ENCODE results near the gene LGSN. TPM values are rescaled to one million over a fixed set of nuclear protein-coding genes. Genes with fewer than 3 reads are reported as not detected.

Gene LGSN
- total and polyA plus RNA-seq, 2 of the 13 experiments (the other 11 are each of a cell fraction or from before 2014, with no cell fraction given), result 0.13 to 0.63 TPM

DNA sequence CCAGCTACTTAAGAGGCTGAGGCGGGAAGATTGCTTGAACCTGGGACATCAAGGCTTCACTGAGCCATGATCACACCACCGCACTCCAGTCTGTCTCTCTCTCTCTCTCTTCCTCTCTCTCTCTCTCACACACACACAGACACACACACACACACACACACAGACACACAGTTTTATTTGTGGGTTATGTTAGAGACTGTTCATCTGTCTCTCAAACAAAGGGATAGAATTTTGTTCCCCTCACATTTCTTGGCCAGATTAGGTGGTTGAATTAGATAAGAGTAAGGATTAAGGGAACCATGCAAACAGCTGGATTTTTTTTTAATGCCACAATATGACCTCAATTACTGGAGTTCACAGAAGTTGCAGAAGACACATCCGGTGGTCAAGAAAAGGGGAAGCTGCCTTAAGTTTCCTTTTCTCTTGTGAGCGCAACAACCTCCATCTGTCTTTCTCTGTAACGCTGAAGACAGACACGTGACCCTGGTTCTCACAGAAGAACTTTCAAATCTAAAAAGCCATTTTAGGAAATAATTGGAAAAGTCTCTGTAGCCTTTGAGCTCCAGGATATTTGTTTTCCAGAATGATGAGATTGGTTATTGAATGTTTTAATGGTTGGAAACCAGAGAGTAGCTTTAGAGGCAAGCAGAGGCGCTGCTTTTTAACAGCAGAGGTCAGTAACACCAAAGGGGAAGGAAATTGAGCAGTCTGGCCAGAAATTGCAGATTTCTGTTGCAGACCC is 32.9 kb upstream of the LGSN start (continued):
- TF ChIP-seq, protein P1, sequence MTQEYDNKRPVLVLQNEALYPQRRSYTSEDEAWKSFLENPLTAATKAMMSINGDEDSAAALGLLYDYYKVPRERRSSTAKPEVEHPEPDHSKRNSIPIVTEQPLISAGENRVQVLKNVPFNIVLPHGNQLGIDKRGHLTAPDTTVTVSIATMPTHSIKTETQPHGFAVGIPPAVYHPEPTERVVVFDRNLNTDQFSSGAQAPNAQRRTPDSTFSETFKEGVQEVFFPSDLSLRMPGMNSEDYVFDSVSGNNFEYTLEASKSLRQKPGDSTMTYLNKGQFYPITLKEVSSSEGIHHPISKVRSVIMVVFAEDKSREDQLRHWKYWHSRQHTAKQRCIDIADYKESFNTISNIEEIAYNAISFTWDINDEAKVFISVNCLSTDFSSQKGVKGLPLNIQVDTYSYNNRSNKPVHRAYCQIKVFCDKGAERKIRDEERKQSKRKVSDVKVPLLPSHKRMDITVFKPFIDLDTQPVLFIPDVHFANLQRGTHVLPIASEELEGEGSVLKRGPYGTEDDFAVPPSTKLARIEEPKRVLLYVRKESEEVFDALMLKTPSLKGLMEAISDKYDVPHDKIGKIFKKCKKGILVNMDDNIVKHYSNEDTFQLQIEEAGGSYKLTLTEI (CRISPR knock-in tag; conservative IDR thresholded peaks at IDR 0.05), result no peak
- TF ChIP-seq, protein P2, sequence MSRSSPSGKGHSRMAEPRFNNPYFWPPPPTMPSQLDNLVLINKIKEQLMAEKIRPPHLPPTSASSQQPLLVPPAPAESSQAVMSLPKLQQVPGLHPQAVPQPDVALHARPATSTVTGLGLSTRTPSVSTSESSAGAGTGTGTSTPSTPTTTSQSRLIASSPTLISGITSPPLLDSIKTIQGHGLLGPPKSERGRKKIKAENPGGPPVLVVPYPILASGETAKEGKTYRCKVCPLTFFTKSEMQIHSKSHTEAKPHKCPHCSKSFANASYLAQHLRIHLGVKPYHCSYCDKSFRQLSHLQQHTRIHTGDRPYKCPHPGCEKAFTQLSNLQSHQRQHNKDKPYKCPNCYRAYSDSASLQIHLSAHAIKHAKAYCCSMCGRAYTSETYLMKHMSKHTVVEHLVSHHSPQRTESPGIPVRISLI (CRISPR knock-in tag; IDR thresholded peaks at IDR 0.05; ENCODE audit: borderline replicate concordance), result peak; percentile 47; the same call in 1 of the 2 replicates
- TF ChIP-seq NR2F2 (IDR thresholded peaks at IDR 0.05; ENCODE audit: borderline replicate concordance, low read depth) (peak; percentile 58; the same call in 1 of the 2 replicates), MED8 (CRISPR knock-in tag; IDR thresholded peaks at IDR 0.05; ENCODE audit: insufficient replicate concordance) (no peak), HOXA5 (CRISPR knock-in tag; IDR thresholded peaks at IDR 0.05) (peak; percentile 62; the same call in 1 of the 2 replicates), SUZ12 (IDR thresholded peaks at IDR 0.05; ENCODE audit: low read depth, low read length) (no peak), ZNF841 (CRISPR knock-in tag; IDR thresholded peaks at IDR 0.05; ENCODE audit: borderline replicate concordance) (no peak), ATF7 (IDR thresholded peaks at IDR 0.05) (no peak), ATF7 (CRISPR knock-in tag; IDR thresholded peaks at IDR 0.05) (no peak), ZNF567 (CRISPR knock-in tag; IDR thresholded peaks at IDR 0.05; ENCODE audit: borderline replicate concordance) (no peak), ZNF317 (CRISPR knock-in tag; IDR thresholded peaks at IDR 0.05) (no peak), CEBPB (IDR thresholded peaks at IDR 0.05; ENCODE audit: borderline replicate concordance, low read depth, low read length) (peak; percentile 1; the same call in 1 of the 2 replicates), EHMT2 (IDR thresholded peaks at IDR 0.05; ENCODE audit: borderline replicate concordance, low read depth, low read length) (no peak), ZNF546 (CRISPR knock-in tag; conservative IDR thresholded peaks at IDR 0.05) (no peak), ZSCAN25 (CRISPR knock-in tag; IDR thresholded peaks at IDR 0.05) (no peak), ETV6 (CRISPR knock-in tag; conservative IDR thresholded peaks at IDR 0.05) (no peak; the same call in 1 of the 2 replicates), ZNF251 (CRISPR knock-in tag; IDR thresholded peaks at IDR 0.05) (no peak)
- TF ChIP-seq, protein P3, sequence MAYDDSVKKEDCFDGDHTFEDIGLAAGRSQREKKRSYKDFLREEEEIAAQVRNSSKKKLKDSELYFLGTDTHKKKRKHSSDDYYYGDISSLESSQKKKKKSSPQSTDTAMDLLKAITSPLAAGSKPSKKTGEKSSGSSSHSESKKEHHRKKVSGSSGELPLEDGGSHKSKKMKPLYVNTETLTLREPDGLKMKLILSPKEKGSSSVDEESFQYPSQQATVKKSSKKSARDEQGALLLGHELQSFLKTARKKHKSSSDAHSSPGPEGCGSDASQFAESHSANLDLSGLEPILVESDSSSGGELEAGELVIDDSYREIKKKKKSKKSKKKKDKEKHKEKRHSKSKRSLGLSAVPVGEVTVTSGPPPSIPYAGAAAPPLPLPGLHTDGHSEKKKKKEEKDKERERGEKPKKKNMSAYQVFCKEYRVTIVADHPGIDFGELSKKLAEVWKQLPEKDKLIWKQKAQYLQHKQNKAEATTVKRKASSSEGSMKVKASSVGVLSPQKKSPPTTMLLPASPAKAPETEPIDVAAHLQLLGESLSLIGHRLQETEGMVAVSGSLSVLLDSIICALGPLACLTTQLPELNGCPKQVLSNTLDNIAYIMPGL (CRISPR knock-in tag; IDR thresholded peaks at IDR 0.05; ENCODE audit: borderline replicate concordance in 1 of 2, low read depth in 1 of 2), result peak; percentile 67 to 89; a peak in 3 of 4 replicates
- TF ChIP-seq, protein P4, sequence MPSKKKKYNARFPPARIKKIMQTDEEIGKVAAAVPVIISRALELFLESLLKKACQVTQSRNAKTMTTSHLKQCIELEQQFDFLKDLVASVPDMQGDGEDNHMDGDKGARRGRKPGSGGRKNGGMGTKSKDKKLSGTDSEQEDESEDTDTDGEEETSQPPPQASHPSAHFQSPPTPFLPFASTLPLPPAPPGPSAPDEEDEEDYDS (CRISPR knock-in tag; IDR thresholded peaks at IDR 0.05), result peak; percentile 49; the same call in 1 of the 2 replicates
- TF ChIP-seq, protein P5, sequence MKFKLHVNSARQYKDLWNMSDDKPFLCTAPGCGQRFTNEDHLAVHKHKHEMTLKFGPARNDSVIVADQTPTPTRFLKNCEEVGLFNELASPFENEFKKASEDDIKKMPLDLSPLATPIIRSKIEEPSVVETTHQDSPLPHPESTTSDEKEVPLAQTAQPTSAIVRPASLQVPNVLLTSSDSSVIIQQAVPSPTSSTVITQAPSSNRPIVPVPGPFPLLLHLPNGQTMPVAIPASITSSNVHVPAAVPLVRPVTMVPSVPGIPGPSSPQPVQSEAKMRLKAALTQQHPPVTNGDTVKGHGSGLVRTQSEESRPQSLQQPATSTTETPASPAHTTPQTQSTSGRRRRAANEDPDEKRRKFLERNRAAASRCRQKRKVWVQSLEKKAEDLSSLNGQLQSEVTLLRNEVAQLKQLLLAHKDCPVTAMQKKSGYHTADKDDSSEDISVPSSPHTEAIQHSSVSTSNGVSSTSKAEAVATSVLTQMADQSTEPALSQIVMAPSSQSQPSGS (CRISPR knock-in tag; IDR thresholded peaks at IDR 0.05), result peak; percentile 77; the same call in 1 of the 2 replicates
- TF ChIP-seq, protein P6, sequence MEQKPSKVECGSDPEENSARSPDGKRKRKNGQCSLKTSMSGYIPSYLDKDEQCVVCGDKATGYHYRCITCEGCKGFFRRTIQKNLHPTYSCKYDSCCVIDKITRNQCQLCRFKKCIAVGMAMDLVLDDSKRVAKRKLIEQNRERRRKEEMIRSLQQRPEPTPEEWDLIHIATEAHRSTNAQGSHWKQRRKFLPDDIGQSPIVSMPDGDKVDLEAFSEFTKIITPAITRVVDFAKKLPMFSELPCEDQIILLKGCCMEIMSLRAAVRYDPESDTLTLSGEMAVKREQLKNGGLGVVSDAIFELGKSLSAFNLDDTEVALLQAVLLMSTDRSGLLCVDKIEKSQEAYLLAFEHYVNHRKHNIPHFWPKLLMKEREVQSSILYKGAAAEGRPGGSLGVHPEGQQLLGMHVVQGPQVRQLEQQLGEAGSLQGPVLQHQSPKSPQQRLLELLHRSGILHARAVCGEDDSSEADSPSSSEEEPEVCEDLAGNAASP (CRISPR knock-in tag; IDR thresholded peaks at IDR 0.05; ENCODE audit: borderline replicate concordance), result peak; percentile 73

Data from HepG2 (cell line).